ENCODE measurements around the gene ANO1.
A peak's percentile ranks its signal among the peaks of the same experiment; 100 is the strongest.
"Not testable (repeated sequence)": the region's sequence is repeated elsewhere in the genome, so short reads cannot be mapped to it uniquely, and the experiment has no call there.

Gene ANO1

DNA sequence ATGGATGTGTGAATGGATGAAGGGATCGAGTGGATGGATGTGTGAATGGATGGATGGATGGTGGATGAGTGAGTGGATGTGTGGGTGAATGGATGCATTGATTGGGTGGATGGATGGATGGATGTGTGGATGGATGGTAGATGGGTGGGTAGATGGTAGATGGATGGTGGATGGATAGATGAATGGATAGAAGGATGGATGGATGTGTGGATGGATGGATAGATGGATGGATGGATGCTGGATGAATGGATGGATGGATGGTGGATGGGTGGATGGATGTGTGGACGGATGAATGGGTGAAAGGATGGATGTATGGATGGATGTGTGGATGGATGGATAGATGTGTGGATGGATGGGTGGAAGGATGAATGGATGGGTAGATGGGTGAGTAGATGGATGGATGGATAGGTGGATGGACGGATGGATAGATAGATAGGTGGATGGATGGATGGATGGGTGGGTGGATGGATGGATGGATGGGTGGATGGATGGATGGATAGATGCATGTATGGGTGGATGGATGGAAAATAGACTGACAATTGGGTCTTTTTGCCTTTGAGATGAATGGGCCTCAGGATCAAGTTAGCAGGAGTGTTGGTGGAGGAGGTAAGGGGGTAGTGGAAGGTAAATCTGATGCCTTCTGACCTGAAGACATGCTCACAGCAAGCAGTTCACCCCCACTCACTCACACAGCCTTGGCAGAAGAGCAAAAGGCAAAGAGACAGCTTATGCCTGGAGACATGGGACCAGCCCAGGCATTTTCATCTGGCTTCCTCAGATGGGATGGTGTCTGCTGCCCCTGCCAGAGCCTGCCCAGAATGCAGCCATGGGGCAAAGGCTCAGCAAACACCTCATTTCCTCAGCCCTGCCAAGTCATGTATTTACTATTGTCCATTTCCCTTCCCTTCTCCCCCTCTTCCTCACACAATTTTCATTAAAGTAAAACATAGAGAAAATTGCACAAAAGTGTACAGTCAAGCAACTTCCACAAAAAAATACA, 117.0 kb downstream of the ANO1 start:
- no peak for DNase-seq

DNA sequence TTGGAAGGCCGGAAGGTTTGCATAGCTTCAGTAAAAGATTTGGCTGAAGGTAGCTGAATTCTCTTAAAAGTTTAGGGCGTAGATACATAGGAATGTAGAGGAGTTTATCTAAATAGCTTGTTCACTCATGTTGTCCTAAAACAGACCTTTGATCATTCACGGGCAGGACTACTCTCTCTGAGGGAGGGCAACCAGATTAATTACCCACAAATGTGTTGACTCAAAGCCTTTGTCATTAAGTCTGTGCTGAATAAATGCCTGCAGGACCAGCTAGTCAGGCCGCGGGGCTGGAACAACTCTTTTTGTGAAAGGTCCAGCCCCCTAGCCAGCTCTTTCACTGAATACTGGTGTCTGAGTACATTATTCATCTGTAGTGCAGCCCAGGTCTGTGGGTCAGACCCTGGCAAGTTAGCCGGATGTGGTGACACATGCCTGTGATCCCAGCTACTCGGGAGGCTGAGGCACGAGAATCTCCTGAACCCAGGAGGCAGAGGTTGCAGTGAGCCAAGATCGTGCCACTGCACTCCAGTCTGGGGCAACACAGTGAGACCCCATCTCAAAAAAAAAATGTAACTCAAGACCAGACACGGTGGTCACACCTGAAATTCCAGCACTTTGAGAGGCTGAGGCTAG, 122.2 kb downstream of the ANO1 start:
- DNase-seq = no peak

DNA sequence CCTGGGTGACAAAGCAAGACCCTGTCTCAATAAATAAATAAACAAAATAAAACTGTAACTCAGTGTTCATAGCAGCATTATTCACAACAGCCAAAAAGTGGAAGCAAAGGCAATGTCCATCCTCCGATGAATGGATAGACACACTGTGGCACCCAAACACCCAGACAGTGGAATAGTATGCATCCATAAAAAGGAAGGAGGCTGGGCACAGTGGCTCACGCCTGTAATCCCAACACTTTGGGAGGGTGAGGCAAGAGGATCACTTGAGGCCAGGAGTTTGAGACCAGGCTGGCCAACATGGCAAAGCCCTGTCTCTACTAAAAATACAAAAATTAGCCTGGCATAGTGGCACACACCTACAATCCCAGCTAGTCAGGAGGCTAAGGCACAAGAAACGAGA, 122.9 kb downstream of the ANO1 start:
- DNase-seq = not testable (repeated sequence)

DNA sequence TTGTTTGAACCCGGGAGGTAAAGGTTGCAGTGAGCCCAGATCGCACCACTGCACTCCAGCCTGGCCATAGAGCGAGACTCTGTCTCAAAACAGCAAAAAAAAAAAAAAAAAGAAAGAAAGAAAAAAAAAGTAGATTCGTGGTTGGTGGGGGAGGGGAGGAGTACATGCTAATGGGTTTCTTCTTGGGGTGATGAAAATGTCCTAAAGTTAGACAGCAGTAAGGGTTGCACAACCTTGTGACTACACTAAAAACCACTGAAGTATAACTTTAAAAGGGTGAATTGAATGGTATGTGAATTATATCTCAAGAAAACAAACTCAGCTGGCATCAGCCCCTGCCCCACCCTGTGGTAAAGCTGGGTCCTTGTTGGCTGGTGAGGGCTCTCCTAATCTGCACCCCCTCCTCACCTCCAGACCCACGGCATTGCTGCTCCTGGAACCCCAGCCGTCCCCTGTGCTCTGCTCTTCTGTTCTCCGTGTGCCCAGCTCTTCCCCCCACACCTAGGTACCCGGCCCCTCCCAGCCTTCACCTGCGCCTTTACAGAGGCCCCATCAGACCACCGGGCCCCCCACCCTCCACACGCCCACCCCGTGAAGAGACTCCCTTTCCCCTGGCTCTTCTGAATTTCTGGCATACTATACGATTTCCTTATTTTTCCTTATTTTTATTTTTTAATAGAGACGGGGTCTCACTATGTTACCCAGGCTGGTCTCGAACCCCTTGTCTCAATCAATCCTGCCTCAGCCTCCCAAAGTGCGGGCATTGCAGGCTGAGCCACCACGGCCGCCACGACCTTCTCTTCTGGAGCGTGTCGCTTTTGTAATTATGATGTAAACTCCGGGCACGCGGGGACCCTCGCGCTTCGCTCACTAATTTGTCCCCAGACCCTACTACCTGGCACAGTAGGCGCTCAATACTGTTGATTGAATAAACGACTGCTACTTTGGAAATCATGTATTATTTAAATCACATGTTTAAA, 124.1 kb downstream of the ANO1 start:
- DNase-seq = no peak

DNA sequence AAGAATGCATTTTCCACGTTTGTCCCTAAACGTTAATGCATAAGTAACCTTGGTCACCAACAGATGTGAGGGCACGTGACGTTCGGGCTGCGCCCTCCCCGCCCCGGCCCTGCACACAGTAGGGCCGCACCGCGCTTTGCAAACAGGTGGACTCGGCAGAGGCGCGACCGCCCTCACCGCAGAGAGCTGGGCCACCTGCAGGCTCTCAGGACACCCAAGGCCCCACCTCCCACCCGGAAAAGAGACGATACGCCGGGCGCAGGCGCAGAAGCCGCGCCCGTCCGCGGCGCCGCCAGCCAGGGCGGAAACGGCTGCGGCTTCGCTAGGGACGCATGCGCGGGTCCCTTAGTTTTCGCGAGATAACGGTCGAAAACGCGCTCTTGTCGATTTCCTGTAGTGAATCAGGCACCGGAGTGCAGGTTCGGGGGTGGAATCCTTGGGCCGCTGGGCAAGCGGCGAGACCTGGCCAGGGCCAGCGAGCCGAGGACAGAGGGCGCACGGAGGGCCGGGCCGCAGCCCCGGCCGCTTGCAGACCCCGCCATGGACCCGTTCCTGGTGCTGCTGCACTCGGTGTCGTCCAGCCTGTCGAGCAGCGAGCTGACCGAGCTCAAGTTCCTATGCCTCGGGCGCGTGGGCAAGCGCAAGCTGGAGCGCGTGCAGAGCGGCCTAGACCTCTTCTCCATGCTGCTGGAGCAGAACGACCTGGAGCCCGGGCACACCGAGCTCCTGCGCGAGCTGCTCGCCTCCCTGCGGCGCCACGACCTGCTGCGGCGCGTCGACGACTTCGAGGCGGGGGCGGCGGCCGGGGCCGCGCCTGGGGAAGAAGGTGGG, 125.0 kb downstream of the ANO1 start, which contains the start of gene FADD:
Gene FADD (plus strand): TSS at position 377 of the 831 bp plus-strand sequence. CDS start 164 bp downstream, at position 541.
- DNase-seq = peak; percentile 94

DNA sequence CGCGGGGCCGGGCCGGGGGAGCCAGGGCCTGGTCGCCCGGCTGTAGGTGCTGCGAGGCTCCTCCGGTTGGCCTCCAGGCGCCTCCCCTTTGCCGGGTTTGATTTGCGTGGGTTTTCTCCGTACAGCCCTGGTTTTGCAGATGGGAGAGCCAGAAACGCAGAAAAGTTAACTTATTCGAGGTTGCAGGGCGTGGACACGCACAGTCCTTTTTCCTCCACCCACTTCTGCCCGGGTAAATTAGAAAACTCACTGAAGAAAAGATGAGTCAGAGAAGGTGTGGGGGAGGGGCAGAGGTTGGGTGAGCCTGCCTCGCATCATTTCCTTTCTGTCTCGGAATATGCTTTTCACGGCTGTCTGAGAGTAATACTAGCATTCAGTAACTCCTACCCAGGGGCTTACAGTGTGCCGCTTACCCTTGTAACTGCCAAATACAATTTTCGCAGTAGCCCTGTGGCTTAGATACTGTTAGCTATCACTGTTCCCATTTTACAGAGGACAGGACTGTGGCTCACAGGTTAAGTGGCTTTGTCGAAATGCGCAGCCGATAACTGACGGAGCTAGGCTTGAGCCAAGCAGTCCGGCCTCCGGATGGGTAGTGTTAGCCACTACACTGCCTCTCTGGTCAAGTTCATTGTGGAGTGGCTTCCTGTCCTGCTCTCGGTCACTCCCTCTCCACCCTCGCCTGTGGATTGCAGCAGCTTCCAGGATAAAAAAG, 125.8 kb downstream of the ANO1 start:
- DNase-seq = peak; percentile 92

DNA sequence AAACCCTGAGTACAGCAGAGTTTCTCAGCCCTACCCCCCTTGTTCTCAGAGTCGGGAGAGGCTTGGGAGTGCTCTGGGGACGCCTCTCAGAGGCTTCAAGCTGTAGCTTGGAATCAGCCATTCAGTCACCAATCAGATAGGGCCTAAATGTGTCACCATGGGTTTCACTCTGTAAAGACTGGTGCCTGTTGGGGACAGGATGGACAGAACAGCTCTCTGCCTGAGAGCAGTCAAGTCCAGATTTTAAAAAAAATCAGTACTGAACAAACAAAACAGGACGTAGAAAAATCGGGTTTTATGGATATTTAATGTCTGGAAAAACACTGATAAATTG, 126.3 kb downstream of the ANO1 start:
- DNase-seq = peak; percentile 51

DNA sequence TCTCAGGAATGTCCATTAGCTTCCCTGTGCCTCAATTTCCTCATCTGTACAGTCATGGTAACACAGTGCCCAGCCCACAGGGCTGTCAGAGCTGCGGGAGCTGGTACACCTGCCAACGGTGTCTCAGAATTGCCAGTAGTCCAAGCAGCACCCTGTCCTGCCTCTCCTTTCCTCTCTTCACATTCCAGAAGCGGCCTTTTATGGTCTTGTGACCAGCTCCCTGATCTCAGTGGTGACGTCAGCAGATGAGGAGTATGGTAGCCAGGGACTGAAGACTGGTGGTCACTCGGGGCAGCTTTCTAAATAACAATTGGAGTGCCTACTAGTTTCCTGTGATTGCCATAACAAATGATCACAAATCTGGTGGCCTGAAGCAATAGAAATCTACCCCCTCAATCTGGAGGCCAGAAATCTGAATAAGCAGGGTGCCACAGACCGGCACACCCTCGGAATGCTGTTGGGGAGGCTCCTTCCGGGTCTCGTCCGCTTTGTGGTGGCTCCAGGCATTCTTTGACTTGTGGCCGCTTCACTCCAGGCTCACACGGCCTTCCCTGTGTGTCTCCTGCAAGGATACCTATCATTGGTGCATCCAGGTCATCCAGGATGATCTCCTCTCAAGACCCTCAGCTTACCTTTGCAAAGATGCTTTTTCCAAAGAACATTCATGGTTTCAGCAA, 127.1 kb downstream of the ANO1 start:
- DNase-seq = no peak

DNA sequence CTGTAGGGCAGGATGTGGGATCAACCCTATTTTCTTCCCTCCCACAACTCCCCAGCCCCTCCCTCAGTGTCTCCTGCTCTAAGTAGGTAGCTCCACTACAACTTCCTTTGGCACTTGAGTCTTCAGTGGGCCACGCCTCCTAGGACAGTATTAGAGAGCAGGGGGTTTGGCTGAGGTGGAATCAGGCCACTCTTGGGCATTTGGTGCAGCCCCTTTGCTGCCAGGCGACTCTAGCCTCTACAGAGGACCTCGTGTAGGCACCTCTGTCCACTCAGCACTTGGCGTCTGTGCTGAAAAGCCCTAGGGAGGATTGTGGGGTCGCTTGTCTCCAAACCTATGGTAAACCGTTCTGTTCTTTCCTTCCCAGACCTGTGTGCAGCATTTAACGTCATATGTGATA, 127.6 kb downstream of the ANO1 start:
- DNase-seq = peak; percentile 15

DNA sequence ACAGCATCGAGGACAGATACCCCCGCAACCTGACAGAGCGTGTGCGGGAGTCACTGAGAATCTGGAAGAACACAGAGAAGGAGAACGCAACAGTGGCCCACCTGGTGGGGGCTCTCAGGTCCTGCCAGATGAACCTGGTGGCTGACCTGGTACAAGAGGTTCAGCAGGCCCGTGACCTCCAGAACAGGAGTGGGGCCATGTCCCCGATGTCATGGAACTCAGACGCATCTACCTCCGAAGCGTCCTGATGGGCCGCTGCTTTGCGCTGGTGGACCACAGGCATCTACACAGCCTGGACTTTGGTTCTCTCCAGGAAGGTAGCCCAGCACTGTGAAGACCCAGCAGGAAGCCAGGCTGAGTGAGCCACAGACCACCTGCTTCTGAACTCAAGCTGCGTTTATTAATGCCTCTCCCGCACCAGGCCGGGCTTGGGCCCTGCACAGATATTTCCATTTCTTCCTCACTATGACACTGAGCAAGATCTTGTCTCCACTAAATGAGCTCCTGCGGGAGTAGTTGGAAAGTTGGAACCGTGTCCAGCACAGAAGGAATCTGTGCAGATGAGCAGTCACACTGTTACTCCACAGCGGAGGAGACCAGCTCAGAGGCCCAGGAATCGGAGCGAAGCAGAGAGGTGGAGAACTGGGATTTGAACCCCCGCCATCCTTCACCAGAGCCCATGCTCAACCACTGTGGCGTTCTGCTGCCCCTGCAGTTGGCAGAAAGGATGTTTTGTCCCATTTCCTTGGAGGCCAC, 128.3 kb downstream of the ANO1 start:
- no peak for DNase-seq

DNA sequence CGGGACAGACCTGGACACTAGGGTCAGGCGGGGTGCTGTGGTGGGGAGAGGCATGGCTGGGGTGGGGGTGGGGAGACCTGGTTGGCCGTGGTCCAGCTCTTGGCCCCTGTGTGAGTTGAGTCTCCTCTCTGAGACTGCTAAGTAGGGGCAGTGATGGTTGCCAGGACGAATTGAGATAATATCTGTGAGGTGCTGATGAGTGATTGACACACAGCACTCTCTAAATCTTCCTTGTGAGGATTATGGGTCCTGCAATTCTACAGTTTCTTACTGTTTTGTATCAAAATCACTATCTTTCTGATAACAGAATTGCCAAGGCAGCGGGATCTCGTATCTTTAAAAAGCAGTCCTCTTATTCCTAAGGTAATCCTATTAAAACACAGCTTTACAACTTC, 128.9 kb downstream of the ANO1 start:
- DNase-seq = no peak

DNA sequence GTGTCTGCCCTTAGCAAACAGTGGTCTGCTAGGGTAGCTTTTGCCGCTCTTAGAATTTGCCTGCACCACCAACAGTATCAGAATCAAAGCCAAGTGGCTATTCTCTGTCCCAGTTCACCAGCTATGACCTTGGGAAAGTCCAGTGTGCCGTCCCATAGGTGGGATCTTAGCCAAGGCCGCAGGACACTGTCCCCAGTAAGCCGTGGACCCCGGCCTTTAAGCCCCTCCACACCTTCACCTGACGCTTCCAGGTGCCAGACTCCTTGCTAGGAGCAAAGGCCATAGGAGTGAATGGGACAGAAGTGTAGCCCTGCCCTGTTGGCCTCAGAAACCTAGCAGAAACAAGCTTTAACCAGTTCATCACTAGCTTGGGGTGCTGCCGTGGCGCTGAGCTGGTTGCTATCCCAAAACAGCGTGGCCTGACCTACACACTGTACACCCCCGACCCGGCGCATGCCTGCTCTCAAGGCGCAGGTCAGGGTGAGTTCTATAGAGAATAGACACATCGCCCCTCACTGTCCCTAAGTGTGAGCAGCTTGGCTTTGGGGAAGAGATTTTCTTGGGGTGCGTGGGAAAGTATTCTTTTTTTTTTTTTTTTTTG, 129.5 kb downstream of the ANO1 start:
- DNase-seq = no peak

DNA sequence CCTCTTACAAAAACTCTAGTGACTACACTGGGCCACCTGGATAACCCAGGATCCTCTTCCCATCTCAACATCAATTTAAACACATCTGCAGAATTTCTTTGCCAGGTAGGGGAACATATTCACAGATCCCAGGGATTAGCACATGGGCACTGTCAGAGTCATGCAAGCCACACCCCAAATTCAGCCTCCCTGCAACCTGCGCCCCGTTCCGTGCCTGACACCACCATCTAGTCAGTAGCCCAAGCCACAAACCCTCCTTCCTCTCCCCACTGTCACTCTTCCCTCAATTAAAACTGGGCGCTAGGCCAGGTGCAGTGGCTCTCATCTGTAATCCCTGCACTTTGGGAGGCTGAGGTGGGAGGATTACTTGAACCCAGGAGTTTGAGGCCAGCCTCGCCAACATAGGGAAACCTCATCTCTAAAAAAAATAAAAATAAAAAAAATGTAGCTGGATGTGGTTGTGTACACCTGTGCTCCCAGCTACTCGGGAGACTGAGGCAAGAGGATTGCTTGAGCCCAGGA, 131.3 kb downstream of the ANO1 start:
- DNase-seq = no peak

DNA sequence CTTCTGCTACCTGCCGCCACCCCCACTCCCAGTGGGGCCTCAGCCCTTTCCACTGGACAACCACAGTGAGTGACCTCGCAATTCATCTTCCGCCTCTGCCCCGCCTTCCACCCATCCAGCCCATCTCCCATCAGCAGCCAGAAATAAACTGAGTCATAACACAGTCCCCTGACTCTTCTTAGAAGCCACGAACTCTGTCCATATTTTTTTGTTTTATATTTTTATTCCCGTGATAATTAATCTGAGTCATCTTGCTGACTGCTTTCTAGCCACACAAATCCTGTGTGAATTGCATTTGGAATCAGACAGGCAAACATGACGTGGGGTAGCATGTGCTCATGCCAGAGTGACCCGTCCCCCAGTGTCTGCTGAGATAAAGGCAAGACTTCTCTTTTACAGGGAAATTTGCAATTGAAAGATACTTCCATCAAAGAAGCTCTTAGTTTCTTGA, 132.0 kb downstream of the ANO1 start:
- no peak for DNase-seq

DNA sequence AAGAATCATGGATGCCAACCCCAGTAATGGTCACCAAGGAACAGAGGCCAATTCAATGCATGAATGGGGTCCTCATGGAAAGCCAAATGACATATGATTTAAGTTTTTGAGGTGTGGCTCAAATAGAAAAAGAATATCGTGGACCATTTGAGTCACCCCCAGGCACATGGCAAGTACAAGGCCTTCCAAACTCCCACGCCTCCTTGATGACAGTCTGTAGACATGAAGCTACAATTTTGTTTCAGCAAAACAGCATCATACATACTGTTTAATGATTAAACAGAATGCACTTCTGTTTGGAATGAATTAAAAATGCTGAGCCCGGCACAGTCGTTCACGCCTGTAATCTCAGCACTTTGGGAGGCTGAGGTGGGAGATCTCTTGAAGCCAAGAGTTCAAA, 132.4 kb downstream of the ANO1 start:
- DNase-seq = no peak

DNA sequence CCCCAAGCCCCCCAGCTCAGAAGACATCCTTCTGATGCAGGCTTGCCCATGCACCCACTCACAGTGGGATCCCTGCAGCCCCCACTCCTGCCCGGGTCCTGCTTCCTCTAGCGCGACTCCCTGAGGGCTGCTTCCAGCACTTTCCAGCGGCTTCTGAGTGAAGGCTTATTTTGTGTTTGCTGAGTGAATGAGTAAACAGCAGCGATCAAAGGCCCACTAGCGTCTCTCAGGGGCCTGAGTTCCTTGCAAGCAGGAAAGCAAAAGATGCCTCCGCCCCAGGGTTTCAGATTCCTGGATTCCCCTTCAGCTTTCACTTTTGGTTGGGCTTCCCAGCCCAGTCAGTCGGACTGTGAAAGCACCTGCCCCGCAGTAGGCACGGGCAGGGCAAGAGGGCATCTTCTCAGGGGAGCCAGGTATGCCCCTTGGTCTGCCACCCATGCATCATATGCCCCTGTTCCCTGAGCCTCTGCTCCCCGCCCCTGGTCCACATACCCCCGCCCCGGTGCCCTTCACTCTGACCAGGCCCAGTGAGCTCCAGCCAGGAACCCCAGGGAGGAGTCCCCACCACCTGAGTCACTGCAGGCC, 134.2 kb downstream of the ANO1 start:
- no peak for DNase-seq

DNA sequence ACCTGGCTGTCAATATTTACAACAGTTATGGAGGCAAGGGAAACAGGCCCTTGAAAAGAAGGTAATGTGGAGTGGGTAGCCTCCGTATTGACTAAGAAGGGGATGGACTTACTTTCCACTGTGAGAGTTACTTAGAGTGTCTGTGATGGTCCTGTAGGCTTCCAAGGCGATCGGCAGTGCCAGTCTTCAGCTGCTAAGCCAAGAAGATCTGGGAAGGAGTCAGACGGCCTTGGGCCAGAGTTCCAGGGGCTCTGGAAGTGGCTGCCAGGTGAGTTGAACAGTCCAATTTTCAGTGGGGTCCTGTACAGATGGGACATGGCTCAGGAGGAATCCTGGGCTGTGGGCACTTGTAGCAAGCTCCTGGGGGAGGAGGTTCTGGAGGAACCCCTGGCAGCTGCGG, 139.3 kb downstream of the ANO1 start:
- not testable (repeated sequence) for DNase-seq

DNA sequence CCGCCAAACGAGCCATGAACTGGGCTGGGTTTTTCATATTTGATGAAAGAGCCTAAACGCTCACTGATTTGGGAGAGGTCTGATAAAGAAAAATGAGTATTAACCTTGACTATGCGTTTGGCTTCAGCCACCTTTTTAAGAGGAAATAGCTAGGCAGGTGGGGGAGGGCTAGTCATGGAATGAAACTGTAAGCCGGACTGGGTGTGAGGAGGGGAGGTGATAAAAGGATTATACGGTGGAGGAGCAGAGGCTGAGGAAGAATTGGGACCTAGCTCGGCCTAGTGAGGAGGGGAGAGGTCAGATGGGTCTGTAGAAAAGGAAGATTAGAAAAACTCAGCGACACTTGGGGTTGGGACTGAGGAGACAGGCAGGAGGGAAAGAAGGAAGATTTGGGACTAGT, 140.0 kb downstream of the ANO1 start:
- not testable (repeated sequence) for DNase-seq

DNA sequence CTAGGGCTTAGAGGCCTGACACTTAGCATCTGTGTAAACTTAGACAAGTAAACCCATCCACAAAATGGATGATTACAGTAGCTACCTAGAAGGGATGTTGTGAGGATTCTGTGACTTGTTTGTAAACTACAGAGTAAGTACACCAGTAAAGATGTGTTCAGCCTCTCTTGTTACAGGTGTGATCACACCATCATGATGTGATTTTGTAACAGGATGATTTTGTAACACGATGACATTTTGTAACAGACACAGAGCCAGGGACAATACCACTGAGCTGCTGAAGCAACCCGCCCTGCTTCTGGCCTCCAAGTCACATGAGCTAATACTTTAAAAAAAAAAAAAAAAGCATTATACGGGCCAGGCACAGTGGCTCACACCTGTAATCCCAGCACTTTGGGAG, 142.0 kb downstream of the ANO1 start:
- no peak for DNase-seq
